ENCODE results near the gene CAMSAP2.

CAMSAP2 gene

GRCh38 chr1:200909071-200909470, 170.4 kb downstream of the CAMSAP2 start:
- H3K4me1 Mint-ChIP-seq (ENCODE audit: low read depth), result peaks cover 16% of the 10 kb centered on the region
- no peaks in the 10 kb centered on the region for H3K9me3 Mint-ChIP-seq (ENCODE audit: low read depth)
- H3K4me3 Mint-ChIP-seq, result no peak overlapping the region
- no peaks in the 10 kb centered on the region for H3K27me3 Mint-ChIP-seq
- H3K36me3 Mint-ChIP-seq, result no peaks in the 10 kb centered on the region
- H3K27ac Mint-ChIP-seq, result no peak overlapping the region

- peaks cover 16% of the 10 kb centered on the region for H3K4me1 Mint-ChIP-seq (ENCODE audit: low read depth)
- H3K9me3 Mint-ChIP-seq (ENCODE audit: low read depth), result no peaks in the 10 kb centered on the region
- no peak overlapping the region for H3K4me3 Mint-ChIP-seq
- H3K27ac Mint-ChIP-seq, result no peak overlapping the region
- H3K36me3 Mint-ChIP-seq, result no peaks in the 10 kb centered on the region
- H3K27me3 Mint-ChIP-seq, result no peaks in the 10 kb centered on the region
Measured at GRCh38 chr1:200909757-200910239, 171.1 kb downstream of the CAMSAP2 start.
